GM06990 (cell line): ENCODE measurements around the gene NIPA2.

Experiments
- DNase-seq: peaks from one replicate; pipeline ENCODE4 v3.0.0-alpha.2; 2011; ENCODE audit not compliant: insufficient read length; ENCODE audit errors: extremely low read depth
- H3K27me3 ChIP-seq: replicated peaks from 2 replicates; pipeline ENCODE4 v1.6.0; 2011; ENCODE audit warnings: low read length; ENCODE audit not compliant: control insufficient read depth, insufficient read depth
- H3K36me3 ChIP-seq: 2 replicates; pipeline ENCODE4 v1.5.1; 2011; ENCODE audit warnings: low read length; ENCODE audit not compliant: control insufficient read depth, insufficient read depth
- H3K4me3 ChIP-seq: replicated peaks from 2 replicates; pipeline ENCODE4 v1.5.1; 2011; ENCODE audit warnings: low read depth, mild to moderate bottlenecking, control low read depth, low read length
- TF ChIP-seq, protein P1 (sequence below): IDR thresholded peaks from 2 replicates; pipeline ENCODE4 v1.5.1; 2011; ENCODE audit warnings: low read length, control low read depth, mild to moderate bottlenecking, inconsistent platforms; ENCODE audit not compliant: insufficient read depth, poor library complexity, severe bottlenecking

Gene NIPA2

DNA sequence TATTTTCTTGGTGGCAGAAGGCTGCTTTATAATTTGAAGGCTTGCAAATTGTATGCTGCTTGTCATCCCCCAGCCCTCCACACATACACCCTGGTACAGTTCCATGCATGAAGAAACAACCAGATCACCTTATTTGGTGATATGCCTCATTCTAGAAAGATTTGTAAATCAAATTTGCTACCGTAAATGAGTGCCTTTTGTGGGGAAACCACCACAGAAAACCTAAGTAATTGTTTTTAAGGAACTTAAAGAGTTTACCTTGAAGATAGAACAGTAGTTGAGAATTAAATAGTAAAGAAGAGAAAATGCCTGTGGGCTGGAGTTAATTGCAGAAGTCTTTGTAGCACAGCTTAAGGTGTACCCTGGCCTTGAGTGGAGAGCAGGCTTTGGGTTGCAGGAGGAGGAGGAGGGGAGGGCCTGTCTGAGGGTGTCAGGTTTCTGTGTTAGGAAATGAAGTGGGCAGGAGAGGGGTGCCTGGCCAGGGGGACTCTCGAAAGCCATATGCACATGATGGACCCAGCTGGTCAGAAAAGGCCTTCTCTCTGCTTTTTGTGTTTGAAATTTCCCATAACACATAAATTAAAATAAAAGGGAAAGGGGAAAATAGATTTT is 6.9 kb downstream of the NIPA2 start:
- peaks cover 10% of the 10 kb centered on the region for H3K36me3 ChIP-seq
- DNase-seq: no peak
- H3K27me3 ChIP-seq: no peaks in the 10 kb centered on the region
- no peak overlapping the region for H3K4me3 ChIP-seq
- TF ChIP-seq, protein P1, sequence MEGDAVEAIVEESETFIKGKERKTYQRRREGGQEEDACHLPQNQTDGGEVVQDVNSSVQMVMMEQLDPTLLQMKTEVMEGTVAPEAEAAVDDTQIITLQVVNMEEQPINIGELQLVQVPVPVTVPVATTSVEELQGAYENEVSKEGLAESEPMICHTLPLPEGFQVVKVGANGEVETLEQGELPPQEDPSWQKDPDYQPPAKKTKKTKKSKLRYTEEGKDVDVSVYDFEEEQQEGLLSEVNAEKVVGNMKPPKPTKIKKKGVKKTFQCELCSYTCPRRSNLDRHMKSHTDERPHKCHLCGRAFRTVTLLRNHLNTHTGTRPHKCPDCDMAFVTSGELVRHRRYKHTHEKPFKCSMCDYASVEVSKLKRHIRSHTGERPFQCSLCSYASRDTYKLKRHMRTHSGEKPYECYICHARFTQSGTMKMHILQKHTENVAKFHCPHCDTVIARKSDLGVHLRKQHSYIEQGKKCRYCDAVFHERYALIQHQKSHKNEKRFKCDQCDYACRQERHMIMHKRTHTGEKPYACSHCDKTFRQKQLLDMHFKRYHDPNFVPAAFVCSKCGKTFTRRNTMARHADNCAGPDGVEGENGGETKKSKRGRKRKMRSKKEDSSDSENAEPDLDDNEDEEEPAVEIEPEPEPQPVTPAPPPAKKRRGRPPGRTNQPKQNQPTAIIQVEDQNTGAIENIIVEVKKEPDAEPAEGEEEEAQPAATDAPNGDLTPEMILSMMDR: no peak

DNA sequence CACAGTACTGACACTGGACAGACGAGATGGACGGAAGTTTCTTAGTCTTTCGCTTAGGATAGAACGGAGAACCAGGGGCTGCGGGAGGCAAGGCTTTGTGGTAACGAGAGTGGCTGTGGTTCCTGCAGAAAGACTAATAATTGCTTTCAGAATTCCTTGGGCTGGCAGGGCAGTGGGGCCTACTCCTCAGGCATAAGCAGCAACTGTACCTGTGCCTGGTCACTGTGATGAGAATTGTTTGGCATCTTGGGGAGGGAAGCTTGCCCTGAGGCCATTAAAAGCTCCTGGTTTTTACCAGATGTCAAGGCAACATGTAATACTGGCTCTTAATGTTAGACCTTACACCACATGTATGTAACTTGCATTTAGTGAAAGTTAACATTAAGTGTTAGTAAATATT is 7.6 kb downstream of the NIPA2 start:
- no peak overlapping the region for H3K4me3 ChIP-seq
- TF ChIP-seq, protein P1: no peak
- peaks cover 10% of the 10 kb centered on the region for H3K36me3 ChIP-seq
- DNase-seq: no peak
- no peaks in the 10 kb centered on the region for H3K27me3 ChIP-seq

DNA sequence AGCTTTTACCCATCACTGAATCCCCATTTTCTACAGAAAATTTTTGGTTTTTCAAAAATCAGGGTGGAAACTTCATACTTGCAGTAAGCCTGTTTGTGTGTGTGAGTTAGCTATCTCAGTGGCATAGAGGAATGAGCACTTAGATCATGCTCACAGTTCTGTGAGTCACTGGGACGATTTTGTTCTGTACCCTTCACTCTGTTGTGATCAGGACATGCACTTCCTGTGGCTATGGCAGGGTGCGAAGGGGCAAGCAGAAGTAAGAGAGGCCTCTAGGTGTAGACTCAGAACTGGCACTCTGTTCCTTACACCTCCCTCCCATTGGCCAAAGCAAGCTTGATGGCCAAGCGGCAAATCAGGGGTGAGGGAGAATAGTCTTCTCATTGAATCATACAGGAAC is 11.6 kb downstream of the NIPA2 start:
- no peak for DNase-seq
- peaks cover 14% of the 10 kb centered on the region for H3K36me3 ChIP-seq

DNA sequence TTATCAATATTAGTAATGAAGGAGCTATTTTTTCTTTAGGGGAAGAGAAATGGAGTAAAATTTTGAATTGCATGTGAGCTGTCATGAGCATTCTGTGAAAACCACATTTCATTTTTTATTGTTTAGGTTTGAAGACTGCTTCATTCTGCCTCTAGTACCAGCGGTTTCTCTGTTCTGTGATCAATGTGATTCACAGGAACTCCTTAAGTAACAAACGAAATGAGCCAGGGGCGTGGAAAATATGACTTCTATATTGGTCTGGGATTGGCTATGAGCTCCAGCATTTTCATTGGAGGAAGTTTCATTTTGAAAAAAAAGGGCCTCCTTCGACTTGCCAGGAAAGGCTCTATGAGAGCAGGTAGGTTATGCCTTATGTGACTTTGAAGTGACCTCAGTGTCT is 13.0 kb downstream of the NIPA2 start:
- DNase-seq: no peak
- peaks cover 14% of the 10 kb centered on the region for H3K36me3 ChIP-seq
- no peaks in the 10 kb centered on the region for H3K27me3 ChIP-seq
- H3K4me3 ChIP-seq: no peak overlapping the region
- TF ChIP-seq, protein P1: no peak

More for the DNA sequence above, 11.6 kb downstream of the NIPA2 start:
- TF ChIP-seq, protein P1: no peak
- no peaks in the 10 kb centered on the region for H3K27me3 ChIP-seq
- no peak overlapping the region for H3K4me3 ChIP-seq

DNA sequence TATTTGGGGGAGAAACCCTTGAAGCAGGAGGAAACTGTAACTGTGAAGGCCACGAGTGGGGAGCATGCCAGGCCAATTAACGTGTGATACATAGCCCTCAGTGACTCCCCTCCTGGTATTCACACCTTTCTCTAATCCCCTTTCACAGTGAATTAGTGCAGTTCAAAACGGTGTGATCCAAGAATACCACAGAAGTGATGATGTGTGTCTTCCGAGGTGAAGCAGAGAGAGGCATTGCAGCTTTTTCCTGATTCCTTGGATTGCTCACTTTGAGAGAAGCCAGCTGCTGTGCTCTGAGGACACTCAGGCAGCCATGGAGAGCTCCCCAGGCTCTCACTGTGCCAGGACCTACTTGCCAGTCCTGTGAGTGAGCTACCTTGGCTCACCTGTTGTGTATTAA is 17.3 kb downstream of the NIPA2 start:
- Histone ChIP-seq H3K36me3 (peaks cover 18% of the 10 kb centered on the region), H3K4me3 (no peak overlapping the region), H3K27me3 (no peaks in the 10 kb centered on the region)
- TF ChIP-seq, protein P1: no peak
- no peak for DNase-seq

DNA sequence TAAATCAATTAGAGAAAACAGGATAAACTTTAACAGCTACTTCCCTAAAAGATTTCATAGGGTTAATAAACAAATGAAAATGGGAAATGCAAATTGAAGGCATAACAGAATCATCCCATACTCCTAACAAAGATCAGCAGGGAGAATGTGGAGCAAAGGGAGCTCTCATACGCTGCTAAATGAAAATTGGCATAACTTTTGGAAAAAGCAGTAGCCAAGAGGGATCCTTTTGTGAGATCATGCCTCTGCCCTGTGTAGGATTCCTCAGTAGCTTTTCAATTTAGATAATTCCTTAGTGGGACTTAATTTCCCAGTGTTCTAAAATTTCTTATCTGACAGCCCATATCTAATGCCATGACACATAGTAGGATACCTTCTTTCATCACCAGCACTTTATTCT is 18.2 kb downstream of the NIPA2 start:
- DNase-seq: no peak
- TF ChIP-seq, protein P1: no peak
- H3K36me3 ChIP-seq: peaks cover 21% of the 10 kb centered on the region
- no peaks in the 10 kb centered on the region for H3K27me3 ChIP-seq
- no peak overlapping the region for H3K4me3 ChIP-seq
